HepG2 (cell line): ENCODE results near the gene PRM3. TPM values are rescaled to one million over a fixed set of nuclear protein-coding genes. Genes with fewer than 3 reads are reported as not detected.
A peak's percentile ranks its signal among the peaks of the same experiment; 100 is the strongest.

Experiments used
- ETV5 ChIP-seq: IDR thresholded peaks from 2 replicates; pipeline ENCODE4 v1.6.1; 2018; ENCODE audit warnings: missing biosample characterization, missing genetic modification reagents, inconsistent platforms, borderline replicate concordance
- MED1 ChIP-seq: sonication (generic); formaldehyde crosslinking; IDR thresholded peaks from 2 replicates; pipeline ENCODE4 v1.4.0; 2020; ENCODE audit warnings: missing genetic modification reagents
- MEF2D ChIP-seq: sonication (generic); formaldehyde crosslinking; IDR thresholded peaks from 2 replicates; pipeline ENCODE4 v1.5.1; 2020; ENCODE audit warnings: mild to moderate bottlenecking, missing genetic modification reagents
- PATZ1 ChIP-seq: sonication (generic); formaldehyde crosslinking; IDR thresholded peaks from 2 replicates; pipeline ENCODE4 v1.4.0; 2020; ENCODE audit warnings: missing genetic modification reagents
- PBX2 ChIP-seq: IDR thresholded peaks from 2 replicates; pipeline ENCODE4 v1.6.1; 2016; ENCODE audit warnings: control low read depth
- RFX5 ChIP-seq: IDR thresholded peaks from 2 replicates; pipeline ENCODE4 v1.6.1; 2011; ENCODE audit warnings: low read depth, low read length, improper control_type of control experiment
- TBX2 ChIP-seq: sonication (generic); formaldehyde crosslinking; IDR thresholded peaks from 2 replicates; pipeline ENCODE4 v1.5.0; 2020; ENCODE audit warnings: missing genetic modification reagents, mild to moderate bottlenecking, borderline replicate concordance
- ZBTB14 ChIP-seq: sonication (generic); formaldehyde crosslinking; IDR thresholded peaks from 2 replicates; pipeline ENCODE4 v1.4.0; 2020; ENCODE audit warnings: missing genetic modification reagents
- ZBTB40 ChIP-seq, 2 experiments: fragments of 450-650 bp in 1 of 2; sonication (generic) in 1 of 2; formaldehyde crosslinking in 1 of 2; IDR thresholded peaks; 2 replicates each; pipeline versions ENCODE4 v1.6.1 to v1.8.0; 2016 to 2022; ENCODE audit warnings: antibody characterized with exemption in 1 of 2, mild to moderate bottlenecking in 1 of 2, missing genetic modification reagents in 1 of 2
- ZMYM2 ChIP-seq: sonication (generic); formaldehyde crosslinking; IDR thresholded peaks from 2 replicates; pipeline ENCODE4 v1.8.0; 2022; ENCODE audit warnings: mild to moderate bottlenecking, missing genetic modification reagents
- ZNF580 ChIP-seq: IDR thresholded peaks from 2 replicates; pipeline ENCODE4 v1.6.1; 2016; ENCODE audit warnings: low read depth, borderline replicate concordance
- ZNF773 ChIP-seq: sonication (generic); formaldehyde crosslinking; IDR thresholded peaks from 2 replicates; pipeline ENCODE4 v1.4.0; 2020; ENCODE audit warnings: missing genetic modification reagents, borderline replicate concordance
- ZSCAN20 ChIP-seq: sonication (generic); formaldehyde crosslinking; IDR thresholded peaks from 2 replicates; pipeline ENCODE4 v1.4.0; 2020; ENCODE audit warnings: missing genetic modification reagents, mild to moderate bottlenecking, borderline replicate concordance
- polyA plus RNA-seq, 8 experiments: library from polyadenylated mRNA; depleted of rRNA in 3 of 8; stranded (reverse) in 7 of 8; unstranded in 1 of 8; fragments of >200 nt; fragmentation: Illumina TruSeq in 4 of 8; extraction: Trizol in 4 of 8; gene quantifications; 2 replicates each; pipeline versions ENCODE4 v1.2.1 to v1.2.3, GENCODE V29; 2011 to 2016; ENCODE audit warnings: low read depth in 4 of 8, missing spikeins in 1 of 8, mixed read lengths in 1 of 8; ENCODE audit not compliant: insufficient read depth in 1 of 8
- total RNA-seq, 5 experiments: library from RNA; depleted of rRNA; stranded (reverse); fragments of >200 nt; fragmentation: Illumina TruSeq; extraction: Trizol; gene quantifications; 2 replicates each; pipeline ENCODE4 v1.2.3, GENCODE V29; 2016; ENCODE audit warnings: low read depth in 1 of 5

PRM3 gene
- total and polyA plus RNA-seq, 2 of the 13 experiments (the other 11 are each of a cell fraction or from before 2014, with no cell fraction given), result not detected

- TF ChIP-seq ZBTB40 (IDR thresholded peaks at IDR 0.05), result no peak
- TF ChIP-seq ZBTB40 (CRISPR knock-in tag; IDR thresholded peaks at IDR 0.05), result no peak
- TF ChIP-seq ZNF773 (CRISPR knock-in tag), result peak; percentile 55; the same call in 1 of the 2 replicates
- peak; percentile 59 for TF ChIP-seq MED1 (CRISPR knock-in tag)
- TF ChIP-seq ZSCAN20 (CRISPR knock-in tag), result 0 out of 2 replicates have a peak, but pooled peaks have one; percentile 72
- TF ChIP-seq PATZ1 (CRISPR knock-in tag), result peak; percentile 83
- TF ChIP-seq RFX5, result peak; percentile 72
- TF ChIP-seq ETV5 (CRISPR knock-in tag), result peak; percentile 80; the same call in 1 of the 2 replicates
- peak; percentile 71; the same call in 1 of the 2 replicates for TF ChIP-seq MEF2D
- 0 out of 2 replicates have a peak, but pooled peaks have one; percentile 8 for TF ChIP-seq ZBTB14 (CRISPR knock-in tag)
- TF ChIP-seq TBX2 (CRISPR knock-in tag), result peak; percentile 75
- peak; percentile 37; the same call in 1 of the 2 replicates for TF ChIP-seq ZNF580 (CRISPR knock-in tag)
- no peak for TF ChIP-seq ZMYM2 (CRISPR knock-in tag)
- TF ChIP-seq PBX2, result no peak
These were observed 49.1 kb downstream of the PRM3 start (continued) for GRCh38 chr16:11224096-11224893.
